ENCODE measurements around the gene PLPP4.

PLPP4 gene

GRCh38 chr10:120426306-120426705 lies 30.7 kb upstream of the PLPP4 start:
- no peak overlapping the region for H3K27ac ChIP-seq (ENCODE audit: low read depth, low read length)
- no peak overlapping the region for H3K9ac ChIP-seq (ENCODE audit: low read length)
- no peaks in the 10 kb centered on the region for H4K20me1 ChIP-seq (ENCODE audit: low read depth, low read length)
- TF ChIP-seq EZH2phosphoT487 (conservative IDR thresholded peaks at IDR 0.05; ENCODE audit: low read length): no peak
- TF ChIP-seq, protein P1, sequence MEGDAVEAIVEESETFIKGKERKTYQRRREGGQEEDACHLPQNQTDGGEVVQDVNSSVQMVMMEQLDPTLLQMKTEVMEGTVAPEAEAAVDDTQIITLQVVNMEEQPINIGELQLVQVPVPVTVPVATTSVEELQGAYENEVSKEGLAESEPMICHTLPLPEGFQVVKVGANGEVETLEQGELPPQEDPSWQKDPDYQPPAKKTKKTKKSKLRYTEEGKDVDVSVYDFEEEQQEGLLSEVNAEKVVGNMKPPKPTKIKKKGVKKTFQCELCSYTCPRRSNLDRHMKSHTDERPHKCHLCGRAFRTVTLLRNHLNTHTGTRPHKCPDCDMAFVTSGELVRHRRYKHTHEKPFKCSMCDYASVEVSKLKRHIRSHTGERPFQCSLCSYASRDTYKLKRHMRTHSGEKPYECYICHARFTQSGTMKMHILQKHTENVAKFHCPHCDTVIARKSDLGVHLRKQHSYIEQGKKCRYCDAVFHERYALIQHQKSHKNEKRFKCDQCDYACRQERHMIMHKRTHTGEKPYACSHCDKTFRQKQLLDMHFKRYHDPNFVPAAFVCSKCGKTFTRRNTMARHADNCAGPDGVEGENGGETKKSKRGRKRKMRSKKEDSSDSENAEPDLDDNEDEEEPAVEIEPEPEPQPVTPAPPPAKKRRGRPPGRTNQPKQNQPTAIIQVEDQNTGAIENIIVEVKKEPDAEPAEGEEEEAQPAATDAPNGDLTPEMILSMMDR (IDR thresholded peaks at IDR 0.05; ENCODE audit: insufficient read depth, low read length, poor library complexity, severe bottlenecking): no peak
- no peak overlapping the region for H3K4me3 ChIP-seq (ENCODE audit: insufficient read depth, low read length, poor library complexity, severe bottlenecking)
- H3K79me2 ChIP-seq (ENCODE audit: insufficient read depth, low read length): no peaks in the 10 kb centered on the region
- no peaks in the 10 kb centered on the region for H3K36me3 ChIP-seq (ENCODE audit: low read length)
- H2AFZ ChIP-seq (ENCODE audit: low read depth, low read length, severe bottlenecking): no peak overlapping the region
- no peaks in the 10 kb centered on the region for H3K9me3 ChIP-seq (ENCODE audit: insufficient read depth, low read length)
- H3F3A ChIP-seq (ENCODE audit: insufficient read depth): no peaks in the 10 kb centered on the region
- H3K27me3 ChIP-seq (ENCODE audit: low read length): no peaks in the 10 kb centered on the region
- no peaks in the 10 kb centered on the region for H3K9me2 ChIP-seq (replicated peaks; ENCODE audit: insufficient read depth, low read length)
- no peak overlapping the region for H3K4me2 ChIP-seq (ENCODE audit: low read depth, low read length, poor library complexity, severe bottlenecking)

DNA sequence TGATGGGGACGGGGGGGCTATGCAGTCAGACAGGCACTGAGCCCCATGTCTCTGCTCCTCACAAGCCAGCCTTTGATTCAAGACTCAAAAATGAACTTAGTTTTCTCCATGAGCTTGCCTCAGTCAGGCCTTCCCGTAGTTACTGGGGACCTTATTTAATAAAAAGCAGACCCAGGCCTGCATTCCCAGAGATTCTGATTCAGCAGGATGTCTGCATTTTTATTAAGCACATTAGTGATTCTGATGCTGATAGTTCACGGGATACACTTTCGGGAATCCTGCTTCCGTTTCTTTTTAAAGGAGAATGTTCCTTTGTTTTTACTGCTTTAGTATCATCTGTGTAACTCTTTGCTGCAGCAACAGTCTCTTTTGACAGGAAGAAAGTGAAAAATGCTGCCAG lies 28.3 kb upstream of the PLPP4 start:
- no peak overlapping the region for H3K9ac ChIP-seq (ENCODE audit: low read length)
- H3K27me3 ChIP-seq (ENCODE audit: low read length): no peaks in the 10 kb centered on the region
- H3K9me2 ChIP-seq (replicated peaks; ENCODE audit: insufficient read depth, low read length): no peaks in the 10 kb centered on the region
- H3K4me3 ChIP-seq (ENCODE audit: insufficient read depth, low read length, poor library complexity, severe bottlenecking): no peak overlapping the region
- no peak overlapping the region for H2AFZ ChIP-seq (ENCODE audit: low read depth, low read length, severe bottlenecking)
- no peaks in the 10 kb centered on the region for H3F3A ChIP-seq (ENCODE audit: insufficient read depth)
- H3K36me3 ChIP-seq (ENCODE audit: low read length): no peaks in the 10 kb centered on the region
- no peak overlapping the region for H3K27ac ChIP-seq (ENCODE audit: low read depth, low read length)
- H3K4me2 ChIP-seq (ENCODE audit: low read depth, low read length, poor library complexity, severe bottlenecking): no peak overlapping the region
- no peaks in the 10 kb centered on the region for H3K79me2 ChIP-seq (ENCODE audit: insufficient read depth, low read length)
- no peaks in the 10 kb centered on the region for H4K20me1 ChIP-seq (ENCODE audit: low read depth, low read length)
- TF ChIP-seq EZH2phosphoT487 (conservative IDR thresholded peaks at IDR 0.05; ENCODE audit: low read length): no peak
- TF ChIP-seq, protein P1 (IDR thresholded peaks at IDR 0.05; ENCODE audit: insufficient read depth, low read length, poor library complexity, severe bottlenecking): no peak
- H3K9me3 ChIP-seq (ENCODE audit: insufficient read depth, low read length): no peaks in the 10 kb centered on the region

GRCh38 chr10:120429395-120429794 lies 27.6 kb upstream of the PLPP4 start:
- H2AFZ ChIP-seq (ENCODE audit: low read depth, low read length, severe bottlenecking): no peak overlapping the region
- no peak for TF ChIP-seq EZH2phosphoT487 (conservative IDR thresholded peaks at IDR 0.05; ENCODE audit: low read length)
- TF ChIP-seq, protein P1 (IDR thresholded peaks at IDR 0.05; ENCODE audit: insufficient read depth, low read length, poor library complexity, severe bottlenecking): no peak

More at GRCh38 chr10:120429395-120429794, 27.6 kb upstream of the PLPP4 start:
- Histone ChIP-seq H3K4me2 (ENCODE audit: low read depth, low read length, poor library complexity, severe bottlenecking) (no peak overlapping the region), H4K20me1 (ENCODE audit: low read depth, low read length) (no peaks in the 10 kb centered on the region), H3K79me2 (ENCODE audit: insufficient read depth, low read length) (no peaks in the 10 kb centered on the region), H3K27ac (ENCODE audit: low read depth, low read length) (no peak overlapping the region), H3K4me3 (ENCODE audit: insufficient read depth, low read length, poor library complexity, severe bottlenecking) (no peak overlapping the region), H3K9me3 (ENCODE audit: insufficient read depth, low read length) (no peaks in the 10 kb centered on the region), H3F3A (ENCODE audit: insufficient read depth) (no peaks in the 10 kb centered on the region), H3K27me3 (ENCODE audit: low read length) (no peaks in the 10 kb centered on the region), H3K9me2 (replicated peaks; ENCODE audit: insufficient read depth, low read length) (no peaks in the 10 kb centered on the region), H3K36me3 (ENCODE audit: low read length) (no peaks in the 10 kb centered on the region), H3K9ac (ENCODE audit: low read length) (no peak overlapping the region)

Data from SU-DHL-6 (cell line).